H1 (cell line): ENCODE measurements around the gene CRHR2.

Source experiments
- CHD2 ChIP-seq: IDR thresholded peaks from 2 replicates; pipeline ENCODE4 v1.6.1; 2012; ENCODE audit warnings: low read length, improper control_type of control experiment
- CREB1 ChIP-seq: IDR thresholded peaks from 2 replicates; pipeline ENCODE4 v1.6.1; 2012; ENCODE audit warnings: inconsistent platforms
- EGR1 ChIP-seq: IDR thresholded peaks from 2 replicates; pipeline ENCODE4 v1.6.1; 2011; ENCODE audit warnings: low read depth, low read length, borderline replicate concordance
- JUND ChIP-seq: IDR thresholded peaks from 2 replicates; pipeline ENCODE4 v1.6.1; 2011; ENCODE audit warnings: mild to moderate bottlenecking, improper control_type of control experiment, low read length
- MAFK ChIP-seq: IDR thresholded peaks from 2 replicates; pipeline ENCODE4 v1.6.1; 2012; ENCODE audit warnings: low read depth, mild to moderate bottlenecking, improper control_type of control experiment, low read length
- NRF1 ChIP-seq: IDR thresholded peaks from 2 replicates; pipeline ENCODE4 v1.6.1; 2011; ENCODE audit warnings: mild to moderate bottlenecking, low read depth, low read length, improper control_type of control experiment
- POLR2A ChIP-seq, 2 experiments: IDR thresholded peaks; 1 replicate in 1 of 2; 2 replicates in 1 of 2; pipeline ENCODE4 v1.6.1; 2011; ENCODE audit warnings: low read depth in 2 of 2, low read length in 2 of 2, mild to moderate bottlenecking in 2 of 2; ENCODE audit errors: control extremely low read depth in 1 of 2
- RAD21 ChIP-seq, 2 experiments: IDR thresholded peaks in 1 of 2; conservative IDR thresholded peaks in 1 of 2; 2 replicates each; pipeline ENCODE4 v1.6.1; 2011; ENCODE audit warnings: low read depth in 2 of 2, low read length in 2 of 2, improper control_type of control experiment in 1 of 2, inconsistent platforms in 1 of 2, mild to moderate bottlenecking in 1 of 2, moderate library complexity in 1 of 2
- RFX5 ChIP-seq: IDR thresholded peaks from 2 replicates; pipeline ENCODE4 v1.6.1; 2011; ENCODE audit warnings: low read depth, low read length, improper control_type of control experiment, borderline replicate concordance
- SP1 ChIP-seq: IDR thresholded peaks from 2 replicates; pipeline ENCODE4 v1.6.1; 2011; ENCODE audit warnings: low read depth, low read length
- SUZ12 ChIP-seq: fragments of 200-600 bp; sonication (generic); IDR thresholded peaks from 2 replicates; pipeline ENCODE4 v1.6.1; 2012; ENCODE audit warnings: mild to moderate bottlenecking, inconsistent platforms, low read length, moderate library complexity, mixed read lengths
- TAF1 ChIP-seq: IDR thresholded peaks from 2 replicates; pipeline ENCODE4 v1.6.1; 2011; ENCODE audit warnings: mild to moderate bottlenecking, low read depth, low read length
- TF ChIP-seq, protein P1 (sequence below), 3 experiments: IDR thresholded peaks; 1 replicate in 2 of 3; 2 replicates in 1 of 3; pipeline versions ENCODE4 v1.5.1 to v1.6.1; 2011; ENCODE audit warnings: low read length in 3 of 3, mild to moderate bottlenecking in 3 of 3, inconsistent platforms in 2 of 3, low read depth in 1 of 3, moderate library complexity in 1 of 3; ENCODE audit not compliant: insufficient read depth in 1 of 3; ENCODE audit errors: control extremely low read depth in 1 of 3
- TF ChIP-seq, protein P2 (sequence below): IDR thresholded peaks from 2 replicates; pipeline ENCODE4 v1.6.1; 2011; ENCODE audit warnings: low read depth, mild to moderate bottlenecking, low read length; ENCODE audit not compliant: insufficient read depth

DNA sequence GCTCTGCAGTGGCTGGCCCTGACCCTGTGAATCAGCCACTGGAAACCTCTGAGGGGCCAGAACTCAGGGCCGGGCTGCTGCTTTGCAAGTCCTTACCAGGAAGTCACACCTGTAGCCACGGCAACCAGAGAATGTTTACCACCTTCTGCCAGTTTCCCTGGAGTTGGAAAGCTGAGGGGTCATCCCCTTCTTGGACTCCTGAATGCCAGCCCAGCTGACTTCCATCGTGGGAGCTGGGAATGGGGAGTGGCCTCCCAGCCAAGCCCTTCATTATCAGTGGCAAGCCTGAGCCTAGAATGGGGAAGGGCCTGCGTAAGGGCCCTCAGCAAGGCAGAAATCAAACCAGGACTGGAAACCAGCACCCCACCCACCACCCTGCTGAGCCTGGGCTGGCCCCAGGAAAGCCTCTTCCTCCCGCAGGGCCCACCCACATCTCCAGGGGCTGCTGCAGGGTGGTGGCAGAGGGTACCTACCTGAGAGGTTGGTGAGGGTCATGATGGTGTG is 6.5 kb upstream of the CRHR2 start:
- TF ChIP-seq RFX5 = no peak
- TF ChIP-seq TAF1 = no peak
- TF ChIP-seq, protein P1, sequence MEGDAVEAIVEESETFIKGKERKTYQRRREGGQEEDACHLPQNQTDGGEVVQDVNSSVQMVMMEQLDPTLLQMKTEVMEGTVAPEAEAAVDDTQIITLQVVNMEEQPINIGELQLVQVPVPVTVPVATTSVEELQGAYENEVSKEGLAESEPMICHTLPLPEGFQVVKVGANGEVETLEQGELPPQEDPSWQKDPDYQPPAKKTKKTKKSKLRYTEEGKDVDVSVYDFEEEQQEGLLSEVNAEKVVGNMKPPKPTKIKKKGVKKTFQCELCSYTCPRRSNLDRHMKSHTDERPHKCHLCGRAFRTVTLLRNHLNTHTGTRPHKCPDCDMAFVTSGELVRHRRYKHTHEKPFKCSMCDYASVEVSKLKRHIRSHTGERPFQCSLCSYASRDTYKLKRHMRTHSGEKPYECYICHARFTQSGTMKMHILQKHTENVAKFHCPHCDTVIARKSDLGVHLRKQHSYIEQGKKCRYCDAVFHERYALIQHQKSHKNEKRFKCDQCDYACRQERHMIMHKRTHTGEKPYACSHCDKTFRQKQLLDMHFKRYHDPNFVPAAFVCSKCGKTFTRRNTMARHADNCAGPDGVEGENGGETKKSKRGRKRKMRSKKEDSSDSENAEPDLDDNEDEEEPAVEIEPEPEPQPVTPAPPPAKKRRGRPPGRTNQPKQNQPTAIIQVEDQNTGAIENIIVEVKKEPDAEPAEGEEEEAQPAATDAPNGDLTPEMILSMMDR (IDR thresholded peaks at IDR 0.05; ENCODE audit: control extremely low read depth in 1 of 3, insufficient read depth in 1 of 3, low read depth in 1 of 3, low read length in 3 of 3) = no peak
- TF ChIP-seq JUND = no peak
- no peak for TF ChIP-seq MAFK
- no peak for TF ChIP-seq EGR1
- TF ChIP-seq POLR2A (IDR thresholded peaks at IDR 0.05; ENCODE audit: control extremely low read depth in 1 of 2, low read depth in 2 of 2, low read length in 2 of 2) = no peak
- no peak for TF ChIP-seq SP1
- no peak for TF ChIP-seq RAD21 (IDR thresholded peaks at IDR 0.05 in 1 of 2, conservative IDR thresholded peaks at IDR 0.05 in 1 of 2; ENCODE audit: low read depth in 2 of 2, low read length in 2 of 2)
- no peak for TF ChIP-seq CREB1
- TF ChIP-seq, protein P2, sequence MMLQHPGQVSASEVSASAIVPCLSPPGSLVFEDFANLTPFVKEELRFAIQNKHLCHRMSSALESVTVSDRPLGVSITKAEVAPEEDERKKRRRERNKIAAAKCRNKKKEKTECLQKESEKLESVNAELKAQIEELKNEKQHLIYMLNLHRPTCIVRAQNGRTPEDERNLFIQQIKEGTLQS = no peak
- no peak for TF ChIP-seq CHD2
- no peak for TF ChIP-seq SUZ12
- no peak for TF ChIP-seq NRF1
